Daoy (cell line): Measurements from ENCODE around the gene PTN. TPM values are rescaled to one million over a fixed set of nuclear protein-coding genes. Genes with fewer than 3 reads are reported as not detected.

Experiments used
- DNase-seq: peaks from one replicate; pipeline ENCODE4 v3.0.0-alpha.2; 2015; ENCODE audit warnings: low read depth
- total RNA-seq: library from RNA; depleted of rRNA; stranded (reverse); fragments of >200 nt; shearing (Covaris generic); gene quantifications from 2 replicates; pipeline ENCODE4 v1.2.3, GENCODE V29; 2014

The PTN gene
- total RNA-seq, 1 experiment from 2014 or later = 16.4 TPM

GRCh38 chr7:137324796-137325696 lies 18.5 kb downstream of the PTN start:
- DNase-seq = no peak

GRCh38 chr7:137316648-137317353 lies 26.7 kb downstream of the PTN start:
- DNase-seq = no peak

- DNase-seq = no peak
Observed at GRCh38 chr7:137313201-137313600, 30.3 kb downstream of the PTN start.

GRCh38 chr7:137306748-137307147 lies 36.8 kb downstream of the PTN start:
- no peak for DNase-seq

GRCh38 chr7:137305901-137306621 lies 37.5 kb downstream of the PTN start:
- no peak for DNase-seq

- peak; percentile 17 for DNase-seq
Observed at GRCh38 chr7:137304624-137305235, 38.8 kb downstream of the PTN start.

GRCh38 chr7:137304165-137304564 lies 39.4 kb downstream of the PTN start:
- no peak for DNase-seq

- DNase-seq = no peak
Observed at GRCh38 chr7:137302081-137302480, 41.5 kb downstream of the PTN start.

GRCh38 chr7:137298464-137298794 lies 45.1 kb downstream of the PTN start:
- no peak for DNase-seq

GRCh38 chr7:137297551-137298463 lies 45.7 kb downstream of the PTN start:
- DNase-seq = no peak

- no peak for DNase-seq
Observed at GRCh38 chr7:137296576-137296975, 47.0 kb downstream of the PTN start.

- DNase-seq = no peak
Observed at GRCh38 chr7:137295739-137296324, 47.7 kb downstream of the PTN start.

- DNase-seq = no peak
Observed at GRCh38 chr7:137289101-137289500, 54.4 kb downstream of the PTN start.

- DNase-seq = no peak
Observed at GRCh38 chr7:137287651-137288258, 55.8 kb downstream of the PTN start.

GRCh38 chr7:137283153-137283552 lies 60.4 kb downstream of the PTN start:
- DNase-seq = no peak

GRCh38 chr7:137282043-137282442 lies 61.5 kb downstream of the PTN start:
- no peak for DNase-seq

- DNase-seq = no peak
Observed at GRCh38 chr7:137276189-137276588, 67.3 kb downstream of the PTN start.

- no peak for DNase-seq
Observed at GRCh38 chr7:137272249-137272648, 71.3 kb downstream of the PTN start.

GRCh38 chr7:137269240-137269639 lies 74.3 kb downstream of the PTN start:
- DNase-seq = no peak
